ENCODE measurements around the gene ODAD4. TPM values are rescaled to one million over a fixed set of nuclear protein-coding genes. Genes with fewer than 3 reads are reported as not detected.

Gene ODAD4
- total and polyA plus RNA-seq, 4 donors: 0.07 to 1.0 (median 0.23) TPM

DNA sequence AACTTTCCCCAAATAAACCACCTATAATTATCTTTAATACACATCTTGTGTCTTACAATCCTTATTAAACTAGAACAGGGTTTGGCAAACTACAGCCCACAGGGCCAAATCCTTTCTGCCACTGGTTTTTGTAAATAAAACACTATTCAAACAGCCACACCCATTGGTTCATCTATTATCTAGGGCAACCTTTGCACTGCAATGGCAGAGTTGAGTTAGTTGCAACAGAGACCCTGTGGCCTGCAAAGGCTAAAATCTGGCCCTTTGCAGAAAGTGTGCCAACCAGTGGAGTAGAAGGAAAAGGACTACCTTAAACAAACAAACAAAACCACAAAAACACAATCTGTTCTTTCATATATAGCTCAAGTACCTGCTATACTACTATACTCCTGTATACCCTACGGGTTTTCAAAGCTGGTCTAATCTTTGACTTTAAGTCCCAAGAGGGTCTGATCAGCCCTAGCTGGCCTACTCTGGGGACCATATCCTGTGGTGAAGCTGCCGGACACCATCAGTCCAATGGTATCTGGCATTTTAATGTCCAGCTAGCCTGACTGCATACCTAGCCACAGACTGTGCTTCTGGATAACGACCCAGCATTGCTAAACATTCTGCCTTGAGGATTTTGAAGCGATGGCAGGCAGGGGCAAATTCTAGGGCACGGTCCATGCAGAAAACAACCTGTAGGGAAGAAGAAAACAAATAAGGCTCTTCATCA lies 59.4 kb downstream of the ODAD4 start:
- DNase-seq (ENCODE audit: low spot score): no peak
- 52% methylated on average over 5 of the region's 5 CpGs for WGBS
- Histone ChIP-seq H3K27me3 (ENCODE audit: control insufficient read depth in 4 of 4, insufficient read depth in 4 of 4, low read length in 3 of 4) (no peaks in the 10 kb centered on the region), H3K9me3 (ENCODE audit: control insufficient read depth in 4 of 4, low read length in 3 of 4) (no peaks in the 10 kb centered on the region), H3K36me3 (ENCODE audit: control insufficient read depth in 4 of 4, insufficient read depth in 3 of 4, low read depth in 1 of 4, low read length in 3 of 4) (peaks cover 13 to 54% (median 49%) of the 10 kb centered on the region in 4 donors), H3K9ac (ENCODE audit: low read depth in 1 of 2, low read length in 2 of 2) (no peak overlapping the region), H3K27ac (ENCODE audit: low read depth in 1 of 2, low read length in 2 of 2) (peak overlapping the region; percentile 70 to 86), H3K4me1 (ENCODE audit: control insufficient read depth in 4 of 4, insufficient read depth in 4 of 4, low read length in 3 of 4) (peaks cover 4 to 28% (median 23%) of the 10 kb centered on the region in 4 donors), H3K4me3 (ENCODE audit: low read depth in 1 of 3, low read length in 3 of 3) (no peak overlapping the region)
- TF ChIP-seq GABPA (IDR thresholded peaks at IDR 0.05 in 1 of 2, conservative IDR thresholded peaks at IDR 0.05 in 1 of 2): peak in 1 of 2 donors; percentile 65
- peak; percentile 94 for TF ChIP-seq SP1 (IDR thresholded peaks at IDR 0.05)
- peak; percentile 66 for TF ChIP-seq FOXA1 (IDR thresholded peaks at IDR 0.05)
- TF ChIP-seq, protein P1, sequence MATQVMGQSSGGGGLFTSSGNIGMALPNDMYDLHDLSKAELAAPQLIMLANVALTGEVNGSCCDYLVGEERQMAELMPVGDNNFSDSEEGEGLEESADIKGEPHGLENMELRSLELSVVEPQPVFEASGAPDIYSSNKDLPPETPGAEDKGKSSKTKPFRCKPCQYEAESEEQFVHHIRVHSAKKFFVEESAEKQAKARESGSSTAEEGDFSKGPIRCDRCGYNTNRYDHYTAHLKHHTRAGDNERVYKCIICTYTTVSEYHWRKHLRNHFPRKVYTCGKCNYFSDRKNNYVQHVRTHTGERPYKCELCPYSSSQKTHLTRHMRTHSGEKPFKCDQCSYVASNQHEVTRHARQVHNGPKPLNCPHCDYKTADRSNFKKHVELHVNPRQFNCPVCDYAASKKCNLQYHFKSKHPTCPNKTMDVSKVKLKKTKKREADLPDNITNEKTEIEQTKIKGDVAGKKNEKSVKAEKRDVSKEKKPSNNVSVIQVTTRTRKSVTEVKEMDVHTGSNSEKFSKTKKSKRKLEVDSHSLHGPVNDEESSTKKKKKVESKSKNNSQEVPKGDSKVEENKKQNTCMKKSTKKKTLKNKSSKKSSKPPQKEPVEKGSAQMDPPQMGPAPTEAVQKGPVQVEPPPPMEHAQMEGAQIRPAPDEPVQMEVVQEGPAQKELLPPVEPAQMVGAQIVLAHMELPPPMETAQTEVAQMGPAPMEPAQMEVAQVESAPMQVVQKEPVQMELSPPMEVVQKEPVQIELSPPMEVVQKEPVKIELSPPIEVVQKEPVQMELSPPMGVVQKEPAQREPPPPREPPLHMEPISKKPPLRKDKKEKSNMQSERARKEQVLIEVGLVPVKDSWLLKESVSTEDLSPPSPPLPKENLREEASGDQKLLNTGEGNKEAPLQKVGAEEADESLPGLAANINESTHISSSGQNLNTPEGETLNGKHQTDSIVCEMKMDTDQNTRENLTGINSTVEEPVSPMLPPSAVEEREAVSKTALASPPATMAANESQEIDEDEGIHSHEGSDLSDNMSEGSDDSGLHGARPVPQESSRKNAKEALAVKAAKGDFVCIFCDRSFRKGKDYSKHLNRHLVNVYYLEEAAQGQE (IDR thresholded peaks at IDR 0.05): peak; percentile 86
- peak in 1 of 2 donors; percentile 33 for TF ChIP-seq EGR1 (IDR thresholded peaks at IDR 0.05; ENCODE audit: low read depth in 2 of 2)
- TF ChIP-seq FOXA2 (IDR thresholded peaks at IDR 0.05): peak; percentile 80
- no peak for TF ChIP-seq TAF1 (conservative IDR thresholded peaks at IDR 0.05)
- TF ChIP-seq RXRA (IDR thresholded peaks at IDR 0.05): peak; percentile 87 to 95
- TF ChIP-seq HNF4G (IDR thresholded peaks at IDR 0.05): peak; percentile 92
- TF ChIP-seq NR2F2 (IDR thresholded peaks at IDR 0.05): peak; percentile 62
- TF ChIP-seq, protein P2, sequence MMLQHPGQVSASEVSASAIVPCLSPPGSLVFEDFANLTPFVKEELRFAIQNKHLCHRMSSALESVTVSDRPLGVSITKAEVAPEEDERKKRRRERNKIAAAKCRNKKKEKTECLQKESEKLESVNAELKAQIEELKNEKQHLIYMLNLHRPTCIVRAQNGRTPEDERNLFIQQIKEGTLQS (IDR thresholded peaks at IDR 0.05): peak; percentile 35
- TF ChIP-seq, protein P3, sequence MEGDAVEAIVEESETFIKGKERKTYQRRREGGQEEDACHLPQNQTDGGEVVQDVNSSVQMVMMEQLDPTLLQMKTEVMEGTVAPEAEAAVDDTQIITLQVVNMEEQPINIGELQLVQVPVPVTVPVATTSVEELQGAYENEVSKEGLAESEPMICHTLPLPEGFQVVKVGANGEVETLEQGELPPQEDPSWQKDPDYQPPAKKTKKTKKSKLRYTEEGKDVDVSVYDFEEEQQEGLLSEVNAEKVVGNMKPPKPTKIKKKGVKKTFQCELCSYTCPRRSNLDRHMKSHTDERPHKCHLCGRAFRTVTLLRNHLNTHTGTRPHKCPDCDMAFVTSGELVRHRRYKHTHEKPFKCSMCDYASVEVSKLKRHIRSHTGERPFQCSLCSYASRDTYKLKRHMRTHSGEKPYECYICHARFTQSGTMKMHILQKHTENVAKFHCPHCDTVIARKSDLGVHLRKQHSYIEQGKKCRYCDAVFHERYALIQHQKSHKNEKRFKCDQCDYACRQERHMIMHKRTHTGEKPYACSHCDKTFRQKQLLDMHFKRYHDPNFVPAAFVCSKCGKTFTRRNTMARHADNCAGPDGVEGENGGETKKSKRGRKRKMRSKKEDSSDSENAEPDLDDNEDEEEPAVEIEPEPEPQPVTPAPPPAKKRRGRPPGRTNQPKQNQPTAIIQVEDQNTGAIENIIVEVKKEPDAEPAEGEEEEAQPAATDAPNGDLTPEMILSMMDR (IDR thresholded peaks at IDR 0.05; ENCODE audit: low read depth, low read length, missing input control): no peak
- peak; percentile 42 to 86 for TF ChIP-seq JUND (IDR thresholded peaks at IDR 0.05)
- TF ChIP-seq, protein P4, sequence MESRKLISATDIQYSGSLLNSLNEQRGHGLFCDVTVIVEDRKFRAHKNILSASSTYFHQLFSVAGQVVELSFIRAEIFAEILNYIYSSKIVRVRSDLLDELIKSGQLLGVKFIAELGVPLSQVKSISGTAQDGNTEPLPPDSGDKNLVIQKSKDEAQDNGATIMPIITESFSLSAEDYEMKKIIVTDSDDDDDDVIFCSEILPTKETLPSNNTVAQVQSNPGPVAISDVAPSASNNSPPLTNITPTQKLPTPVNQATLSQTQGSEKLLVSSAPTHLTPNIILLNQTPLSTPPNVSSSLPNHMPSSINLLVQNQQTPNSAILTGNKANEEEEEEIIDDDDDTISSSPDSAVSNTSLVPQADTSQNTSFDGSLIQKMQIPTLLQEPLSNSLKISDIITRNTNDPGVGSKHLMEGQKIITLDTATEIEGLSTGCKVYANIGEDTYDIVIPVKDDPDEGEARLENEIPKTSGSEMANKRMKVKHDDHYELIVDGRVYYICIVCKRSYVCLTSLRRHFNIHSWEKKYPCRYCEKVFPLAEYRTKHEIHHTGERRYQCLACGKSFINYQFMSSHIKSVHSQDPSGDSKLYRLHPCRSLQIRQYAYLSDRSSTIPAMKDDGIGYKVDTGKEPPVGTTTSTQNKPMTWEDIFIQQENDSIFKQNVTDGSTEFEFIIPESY (IDR thresholded peaks at IDR 0.05): peak; percentile 93
- peak; percentile 94 for TF ChIP-seq YY1 (IDR thresholded peaks at IDR 0.05)
- TF ChIP-seq HNF4A (conservative IDR thresholded peaks at IDR 0.05): peak; percentile 98 to 99
- TF ChIP-seq, protein P5, sequence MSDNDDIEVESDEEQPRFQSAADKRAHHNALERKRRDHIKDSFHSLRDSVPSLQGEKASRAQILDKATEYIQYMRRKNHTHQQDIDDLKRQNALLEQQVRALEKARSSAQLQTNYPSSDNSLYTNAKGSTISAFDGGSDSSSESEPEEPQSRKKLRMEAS (IDR thresholded peaks at IDR 0.05): peak; percentile 79
- TF ChIP-seq RAD21 (IDR thresholded peaks at IDR 0.05): peak; percentile 49 to 59

Measured in liver (tissue), 9 donors.